GM21367 (cell line): ENCODE measurements around the gene CES2.
"Not testable (repeated sequence)": the region's sequence is repeated elsewhere in the genome, so short reads cannot be mapped to it uniquely, and the experiment has no call there.

ENCODE experiments used
- ATAC-seq: cut with Tn5 transposase; IDR thresholded peaks from one replicate; pipeline ENCODE4 v1.9.1; 2021; ENCODE audit not compliant: unreplicated experiment

The CES2 gene

GRCh38 chr16:66935314-66936011, at the start of gene CES2:
CES2 (plus strand) TSS chr16:66935516; CDS start chr16:66935636, 120 bp downstream.
- ATAC-seq, result no peak

DNA sequence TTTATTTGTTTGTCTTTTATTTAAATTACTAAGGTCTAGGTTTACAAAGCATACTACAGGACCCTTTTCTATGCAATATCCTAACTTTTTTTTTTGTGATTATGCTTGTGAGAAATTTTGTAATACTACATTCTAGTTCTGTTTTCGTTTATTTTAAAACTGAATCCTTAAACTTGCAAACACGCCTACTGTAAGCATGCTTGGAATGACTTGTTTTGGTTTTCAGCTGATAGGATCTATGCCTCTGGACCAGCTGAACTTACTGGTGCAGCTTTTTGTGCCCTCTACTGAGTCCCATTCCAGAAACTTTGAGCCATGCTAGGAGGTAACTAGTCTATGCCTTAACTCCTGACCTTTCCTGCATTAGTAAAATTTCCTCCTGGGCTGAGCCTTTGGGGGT, 49.0 kb upstream of the CES2 start:
- no peak for ATAC-seq

GRCh38 chr16:66886914-66887313, 48.4 kb upstream of the CES2 start:
- no peak for ATAC-seq

GRCh38 chr16:66888647-66889615, 46.4 kb upstream of the CES2 start:
- no peak for ATAC-seq

DNA sequence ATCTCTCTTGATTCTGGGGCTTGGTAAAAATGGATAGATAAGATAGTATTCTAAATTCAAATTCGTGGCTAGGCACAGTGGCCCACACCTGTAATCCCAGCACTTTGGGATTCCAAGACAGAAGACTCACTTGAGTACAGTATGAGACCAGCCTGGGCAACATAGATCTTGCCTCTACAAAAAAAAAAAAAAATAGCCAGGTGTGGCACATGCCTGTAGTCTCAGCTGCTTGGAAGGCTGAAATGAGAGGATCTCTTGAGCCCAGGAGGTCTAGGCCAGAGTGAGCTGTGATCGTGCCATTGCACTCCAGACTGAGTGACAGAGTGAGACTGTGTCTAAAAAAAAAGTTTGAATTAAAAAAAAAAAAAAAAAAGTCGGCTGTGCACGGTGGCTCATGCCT, 45.7 kb upstream of the CES2 start:
- no peak for ATAC-seq

DNA sequence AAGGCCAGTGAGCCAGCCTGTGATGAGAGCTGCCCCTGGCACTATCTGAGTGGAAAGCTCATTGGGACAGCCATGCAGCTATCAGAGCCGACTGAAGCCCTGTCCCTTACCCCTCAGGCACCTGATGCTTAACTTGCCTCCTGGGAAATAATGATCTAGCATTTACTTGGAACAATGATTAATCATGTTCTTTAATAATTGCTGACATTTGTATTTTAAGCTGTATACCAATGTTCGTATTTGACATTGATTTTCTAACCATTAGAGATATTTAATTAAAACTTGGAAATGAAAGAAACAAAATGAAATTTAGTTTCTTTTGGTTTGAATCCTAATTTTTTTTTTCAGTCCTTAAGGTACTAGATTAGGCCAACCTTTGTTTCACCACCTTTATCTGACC, 44.5 kb upstream of the CES2 start:
- no peak for ATAC-seq

GRCh38 chr16:66891360-66891759, 44.0 kb upstream of the CES2 start:
- ATAC-seq, result no peak

DNA sequence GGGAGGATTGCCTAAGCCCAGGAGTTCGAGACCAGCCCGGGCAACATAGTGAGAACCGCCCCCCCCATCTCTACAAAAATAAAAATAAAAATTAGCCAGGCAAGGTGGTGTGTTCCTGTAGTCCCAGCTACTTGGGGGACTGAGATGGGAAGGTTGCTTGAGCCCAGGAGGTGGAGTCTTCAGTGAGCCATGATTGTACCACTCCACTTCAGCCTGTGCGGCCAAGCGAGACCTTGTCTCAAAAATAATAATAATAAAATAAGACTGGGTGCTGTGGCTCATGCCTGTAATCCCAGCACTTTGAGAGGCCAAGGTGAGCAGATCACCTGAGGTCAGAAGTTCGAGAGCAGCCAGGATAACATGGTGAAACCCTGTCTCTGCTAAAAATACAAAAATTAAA, 43.5 kb upstream of the CES2 start:
- ATAC-seq, result no peak

DNA sequence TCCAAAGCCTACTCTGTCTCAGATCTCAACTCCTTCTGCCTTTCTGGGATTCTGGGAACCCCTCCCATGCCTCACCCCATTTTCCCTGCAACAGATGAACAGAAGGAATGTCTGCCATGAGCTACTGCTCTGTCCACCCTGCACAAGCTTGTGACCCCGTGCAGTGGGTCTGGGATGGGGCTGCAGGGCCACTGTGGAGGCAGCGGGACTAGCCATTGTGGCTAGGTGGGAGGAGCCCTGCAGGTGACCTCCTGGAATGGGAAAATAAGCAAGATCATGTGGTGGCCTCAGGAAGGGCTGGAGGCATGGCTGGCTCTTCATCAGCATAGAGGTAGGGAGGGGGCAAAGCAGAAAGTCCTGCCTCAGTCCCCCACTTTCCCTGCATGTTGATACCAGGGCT, 41.3 kb upstream of the CES2 start:
- ATAC-seq, result no peak

DNA sequence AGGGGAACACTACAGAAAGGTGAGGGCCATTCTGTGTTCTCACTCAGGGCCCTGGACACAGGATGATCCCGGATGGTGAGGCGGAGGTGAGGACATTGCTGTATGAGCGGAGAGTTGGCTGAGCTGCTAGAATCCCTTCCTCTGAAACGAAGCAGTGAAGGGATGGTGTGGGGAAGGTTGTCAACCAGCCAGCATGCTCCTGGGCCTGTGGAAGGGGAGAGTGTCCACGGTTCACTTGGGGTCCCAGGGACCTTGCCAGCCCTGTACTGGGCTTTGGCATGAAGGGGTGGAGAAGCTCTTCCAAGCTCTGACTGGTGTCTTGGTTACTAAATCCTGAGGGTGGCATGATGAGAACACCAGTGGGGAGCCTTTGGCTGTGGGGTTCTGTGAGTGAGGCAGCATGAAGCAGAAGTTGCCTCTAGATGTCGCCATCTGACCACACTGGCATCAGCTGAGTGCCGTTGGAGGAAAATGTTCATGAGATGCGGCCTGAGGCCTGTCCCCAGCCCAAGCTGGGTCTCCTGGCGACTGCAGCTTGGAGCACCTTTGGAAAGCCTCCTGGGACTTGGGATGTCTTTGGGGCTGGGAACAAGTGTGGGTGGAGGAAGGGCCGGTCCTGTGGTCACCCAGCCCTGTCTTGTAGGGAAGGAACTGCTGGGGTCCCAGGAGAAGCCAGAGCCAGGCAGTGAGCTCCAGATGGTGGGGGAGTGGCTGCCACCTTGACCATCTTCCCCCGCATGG, 40.2 kb upstream of the CES2 start:
- ATAC-seq, result no peak

- ATAC-seq, result no peak
These were observed 39.7 kb upstream of the CES2 start for GRCh38 chr16:66895689-66895979.

GRCh38 chr16:66895999-66896398, 39.3 kb upstream of the CES2 start:
- no peak for ATAC-seq

- not testable (repeated sequence) for ATAC-seq
These were observed 38.6 kb upstream of the CES2 start for GRCh38 chr16:66896682-66897081.

DNA sequence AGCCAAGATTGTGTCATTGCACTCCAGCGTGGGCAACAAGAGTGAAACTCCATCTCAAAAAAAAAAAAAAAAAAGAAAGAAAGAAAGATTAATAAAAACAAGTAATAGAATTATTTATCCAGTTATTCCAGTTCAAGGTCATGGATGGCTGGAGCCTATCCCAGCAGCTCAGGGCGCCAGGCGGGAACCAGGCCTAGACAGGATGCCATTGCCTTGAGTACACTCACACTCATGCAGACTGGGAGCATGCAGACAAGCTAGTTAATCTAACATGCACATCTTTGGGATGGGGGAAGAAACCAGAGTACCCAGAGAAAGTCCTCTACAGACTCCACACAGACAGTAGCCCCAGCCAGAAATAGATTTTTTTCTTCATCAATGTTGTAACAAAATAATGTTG, 37.1 kb upstream of the CES2 start:
- no peak for ATAC-seq

- no peak for ATAC-seq
These were observed 36.4 kb upstream of the CES2 start for GRCh38 chr16:66898933-66899309.

DNA sequence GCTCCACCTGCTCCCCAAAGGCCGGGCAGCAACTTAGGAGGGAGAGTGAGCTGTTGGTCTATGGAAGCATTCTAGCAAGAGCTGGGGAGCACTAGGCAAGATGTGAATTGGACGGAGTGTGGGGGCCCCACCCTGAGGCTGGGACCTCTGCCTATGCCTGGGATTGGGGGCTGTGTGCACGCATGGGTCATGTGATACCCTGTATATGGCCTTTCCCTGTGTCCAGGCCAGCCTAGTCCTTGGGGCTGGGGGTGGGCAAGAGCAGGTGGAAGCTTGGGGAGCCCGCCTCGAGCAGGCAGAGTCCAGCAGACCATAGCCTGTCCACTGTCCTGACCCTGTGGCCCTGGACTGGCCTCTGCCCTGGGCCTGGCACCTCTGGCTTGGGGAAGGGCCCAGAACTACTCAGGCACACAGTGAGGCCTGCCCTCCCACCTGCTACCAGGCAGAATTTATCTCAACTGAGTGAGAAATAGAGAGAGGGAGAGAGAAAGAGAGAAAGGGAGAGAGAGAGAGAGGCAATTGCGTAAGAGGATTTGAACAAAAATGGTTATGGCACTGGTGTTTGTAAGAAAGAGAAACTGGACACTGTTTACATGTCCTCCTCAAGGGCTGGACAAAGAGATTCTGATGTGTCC, 35.9 kb upstream of the CES2 start:
- ATAC-seq, result no peak

DNA sequence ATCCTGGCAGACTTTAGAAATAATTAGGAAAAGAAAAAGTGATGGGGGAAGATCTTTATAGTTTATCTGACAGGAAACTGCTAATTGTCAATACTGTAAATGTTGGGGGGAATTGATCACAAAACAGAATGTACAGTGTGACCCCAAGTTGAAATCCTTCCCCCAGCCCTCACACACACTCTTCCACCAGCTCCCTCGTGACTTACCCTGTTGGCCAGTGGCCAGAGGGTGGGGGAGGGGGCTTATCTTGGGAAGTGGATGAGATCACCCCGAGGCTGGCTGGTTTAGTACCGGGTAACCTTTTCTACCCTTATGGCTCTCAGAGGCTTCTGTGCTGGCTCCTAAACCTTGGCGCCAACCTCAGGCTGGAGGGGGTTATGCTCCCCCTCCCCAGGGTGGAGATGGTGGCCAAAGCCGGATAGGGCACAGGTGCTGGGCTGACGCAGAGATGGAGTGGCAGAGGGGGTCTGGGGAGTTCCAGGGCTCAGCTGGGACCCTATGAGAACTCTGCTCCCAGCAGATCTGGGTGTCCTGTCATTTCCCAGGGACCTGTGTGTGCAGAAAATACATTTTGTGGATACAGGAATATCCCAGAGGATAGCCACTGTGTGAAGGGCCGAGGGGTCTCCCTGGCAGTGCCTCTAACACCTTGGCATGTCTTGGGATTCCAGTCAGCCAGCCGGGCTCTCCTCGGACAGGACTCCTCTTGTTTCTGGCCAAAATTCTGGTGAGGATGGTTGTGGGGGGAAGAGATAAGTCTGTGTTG, 35.2 kb upstream of the CES2 start:
- ATAC-seq, result no peak

DNA sequence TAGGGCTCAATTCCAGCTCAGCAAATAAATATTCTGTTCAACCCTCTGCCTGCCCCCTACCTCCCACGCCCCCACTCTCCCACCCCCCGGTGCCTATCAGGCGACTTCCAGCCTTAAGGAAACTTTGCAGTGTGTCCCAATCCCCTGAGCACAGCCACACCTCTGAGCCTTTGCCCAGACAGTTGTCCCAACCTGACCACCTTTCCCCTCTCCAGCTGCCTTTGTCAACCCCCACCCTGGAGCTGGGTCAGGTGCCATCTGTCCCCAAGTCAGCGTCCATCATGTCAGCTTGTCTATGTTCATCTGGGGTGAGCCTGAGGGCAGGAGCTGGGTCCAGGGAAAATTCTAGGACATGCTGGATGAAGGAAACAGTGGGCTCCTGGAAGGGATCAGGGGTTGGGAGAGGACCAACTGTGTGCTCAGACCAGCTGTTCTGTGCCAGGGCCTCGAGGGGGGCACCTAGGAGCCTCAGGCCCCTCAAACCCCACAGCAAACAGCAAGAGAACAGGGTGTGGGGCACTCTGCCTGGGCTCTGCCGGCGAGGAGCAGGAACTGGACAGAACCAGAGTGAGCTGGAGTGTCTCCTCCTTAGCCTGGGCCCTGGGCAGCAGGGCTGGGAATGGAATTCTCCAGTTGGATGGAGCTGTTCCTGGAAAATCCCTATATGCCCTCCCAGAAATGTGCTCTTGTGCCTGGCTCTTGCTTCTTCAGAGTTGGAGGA, 34.4 kb upstream of the CES2 start:
- no peak for ATAC-seq

DNA sequence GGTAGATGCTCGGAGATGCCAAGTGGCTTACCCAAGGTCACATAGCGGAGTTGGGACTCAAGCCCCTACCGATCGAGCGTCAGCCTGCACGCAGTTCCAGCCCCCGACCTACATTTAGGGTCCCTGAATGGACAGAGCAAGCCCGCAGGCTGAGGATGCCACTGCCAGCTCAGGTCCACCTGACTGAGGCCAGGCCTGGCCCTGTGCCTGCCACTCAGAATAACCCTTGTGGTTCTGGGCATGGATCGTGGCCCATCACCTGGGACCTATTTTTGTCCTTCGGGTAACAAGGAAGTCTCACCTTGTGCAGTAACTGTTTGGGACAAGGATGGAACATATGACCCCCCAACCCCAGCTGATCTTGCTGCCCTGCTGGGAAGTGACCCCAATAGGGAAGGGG, 33.7 kb upstream of the CES2 start:
- ATAC-seq, result no peak
